MG63 (cell line): ENCODE measurements around the gene PRDM15. TPM values are rescaled to one million over a fixed set of nuclear protein-coding genes. Genes with fewer than 3 reads are reported as not detected.
A peak's percentile ranks its signal among the peaks of the same experiment; 100 is the strongest.

Source experiments
- DNase-seq: peaks from one replicate; pipeline ENCODE4 v3.0.0-alpha.2; 2020
- H3K27me3 ChIP-seq: fragments of 250-450 bp; sonication (Bioruptor Pico); 2 replicates; pipeline ENCODE4 v1.5.1; 2020; ENCODE audit warnings: mild to moderate bottlenecking, moderate library complexity
- H3K36me3 ChIP-seq: fragments of 250-450 bp; sonication (Bioruptor Pico); 2 replicates; pipeline ENCODE4 v1.5.1; 2020; ENCODE audit warnings: mild to moderate bottlenecking, moderate library complexity
- H3K4me3 ChIP-seq: fragments of 250-450 bp; sonication (Bioruptor Pico); 2 replicates; pipeline ENCODE4 v1.5.1; 2020; ENCODE audit warnings: mild to moderate bottlenecking, moderate library complexity
- H3K9me3 ChIP-seq: fragments of 250-450 bp; sonication (Bioruptor Pico); 2 replicates; pipeline ENCODE4 v1.5.1; 2020; ENCODE audit warnings: mild to moderate bottlenecking, moderate library complexity
- total RNA-seq: library from RNA; depleted of rRNA; stranded (reverse); fragments of >200 nt; shearing (Covaris generic); gene quantifications from 2 replicates; pipeline ENCODE4 v1.2.3, GENCODE V29; 2014; ENCODE audit warnings: low replicate concordance; rRNA removed

Gene PRDM15
- total RNA-seq, 1 experiment from 2014 or later, result 7.8 TPM

DNA sequence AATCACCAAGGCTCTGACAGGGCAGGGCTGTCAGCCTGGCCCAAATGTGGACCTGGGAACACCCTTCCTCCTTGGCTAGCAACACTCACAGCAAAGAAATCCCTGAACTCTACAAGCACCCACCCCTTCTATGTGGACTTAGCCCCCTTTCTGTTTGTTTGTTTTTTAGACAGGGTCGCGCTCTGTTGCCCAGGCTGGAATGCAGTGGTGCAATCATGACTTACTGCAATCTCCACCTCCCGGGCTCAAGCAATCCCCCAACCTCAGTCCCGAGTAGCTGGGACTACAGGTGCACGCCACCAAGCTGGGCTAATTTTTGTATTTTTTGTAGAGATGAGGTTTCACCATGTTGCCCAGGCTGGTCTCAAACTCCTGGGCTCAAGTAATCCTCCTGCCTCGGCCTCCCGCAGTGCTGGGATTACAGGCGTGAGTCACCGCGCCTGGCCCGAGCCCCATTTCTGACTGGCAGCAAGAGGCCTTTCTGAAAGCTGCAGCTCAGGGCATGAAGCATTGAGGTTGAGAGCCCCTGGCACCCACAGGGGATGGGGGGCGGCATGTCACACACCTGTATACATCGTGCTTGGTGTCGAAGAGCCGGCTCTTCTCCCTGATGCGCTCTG lies 128.5 kb downstream of the PRDM15 start:
- DNase-seq, result peak; percentile 94

DNA sequence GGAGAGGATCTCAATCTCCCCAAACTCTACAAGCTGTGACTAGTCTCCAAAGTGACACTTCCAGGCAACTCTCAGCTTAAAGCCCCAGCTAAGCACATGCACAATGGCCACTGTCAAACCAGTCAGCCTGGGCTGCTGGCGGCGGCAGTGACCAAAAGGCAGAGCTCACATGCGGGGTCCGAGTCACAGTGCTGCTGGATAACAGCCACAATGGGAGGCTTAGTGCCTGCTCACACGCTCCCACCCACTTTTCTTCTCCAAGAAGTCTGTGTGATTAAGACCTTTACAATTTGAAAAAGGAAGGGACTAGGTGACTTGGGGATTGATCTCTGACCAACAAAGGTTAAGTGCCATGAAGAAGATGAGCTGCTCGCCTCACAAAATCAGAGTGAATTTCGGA lies 129.1 kb downstream of the PRDM15 start:
- H3K36me3 ChIP-seq, result no peaks in the 10 kb centered on the region
- no peaks in the 10 kb centered on the region for H3K27me3 ChIP-seq
- H3K4me3 ChIP-seq, result no peak overlapping the region
- peak; percentile 73 for DNase-seq
- no peaks in the 10 kb centered on the region for H3K9me3 ChIP-seq

More for the DNA sequence above, 128.5 kb downstream of the PRDM15 start:
- Histone ChIP-seq H3K4me3 (no peak overlapping the region), H3K9me3 (no peaks in the 10 kb centered on the region), H3K36me3 (no peaks in the 10 kb centered on the region), H3K27me3 (no peaks in the 10 kb centered on the region)

DNA sequence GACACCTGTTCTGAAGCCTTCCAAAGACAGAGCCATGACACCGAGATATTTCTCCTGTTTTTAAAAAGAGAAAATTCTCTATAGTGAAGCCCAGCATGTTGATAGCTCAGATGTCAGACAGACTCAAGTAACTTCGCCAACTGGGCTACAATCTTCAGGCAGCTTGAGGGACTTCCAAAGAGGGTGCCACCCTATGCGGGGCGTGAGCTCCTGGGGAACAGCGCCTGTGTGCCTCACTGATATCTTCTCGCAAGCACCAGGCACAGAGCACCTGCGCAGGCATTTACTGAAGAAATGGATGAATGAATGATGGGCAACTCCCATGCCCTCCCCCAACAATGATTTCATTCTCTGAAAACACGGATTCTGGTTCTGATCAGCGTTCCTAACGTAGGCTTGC lies 129.9 kb downstream of the PRDM15 start:
- no peaks in the 10 kb centered on the region for H3K9me3 ChIP-seq
- no peak for DNase-seq

More for the DNA sequence above, 129.9 kb downstream of the PRDM15 start:
- no peak overlapping the region for H3K4me3 ChIP-seq
- H3K27me3 ChIP-seq, result no peaks in the 10 kb centered on the region
- H3K36me3 ChIP-seq, result no peaks in the 10 kb centered on the region

Other genes with a start within 250 kb of the PRDM15 start
- gene RIPK4, start 112.3 kb downstream of the PRDM15 start, total RNA-seq, result 0.76 and 2.2 TPM in 2 replicates
- 9.7 and 13.8 TPM in 2 replicates for gene C2CD2, start 74.7 kb upstream of the PRDM15 start, total RNA-seq
- gene ZBTB21, start 131.0 kb upstream of the PRDM15 start, total RNA-seq, result 5.1 and 13.0 TPM in 2 replicates
- not detected in 2 replicates for gene UMODL1, start 192.0 kb upstream of the PRDM15 start, total RNA-seq